Ascending aorta (tissue), 1 donor: ENCODE results near the gene XRN2. TPM values are rescaled to one million over a fixed set of nuclear protein-coding genes. Genes with fewer than 3 reads are reported as not detected.

Experiments used
- total RNA-seq: library from RNA; depleted of rRNA; stranded (reverse); fragments of >200 nt; gene quantifications from one replicate; pipeline ENCODE4 v1.1.0, GENCODE V29; 2016

XRN2 gene
- total RNA-seq, 1 donor from 2014 or later: 19.5 TPM

Other genes starting within 250 kb of the XRN2 start
- gene LINC00237, start 197.0 kb upstream of the XRN2 start, total RNA-seq: not detected
- 7.8 TPM for gene KIZ, start 177.2 kb upstream of the XRN2 start, total RNA-seq
- not detected for gene NKX2-4, start 94.2 kb downstream of the XRN2 start, total RNA-seq
- gene NKX2-2, start 210.7 kb downstream of the XRN2 start, total RNA-seq: not detected